ENCODE measurements around the gene BET1L.
"Not testable (repeated sequence)": the region's sequence is repeated elsewhere in the genome, so short reads cannot be mapped to it uniquely, and the experiment has no call there.

The BET1L gene

GRCh38 chr11:196786-197731, 10.1 kb downstream of the BET1L start:
- DNase-seq (ENCODE audit: low read depth) = no peak

GRCh38 chr11:193481-193880, 13.7 kb downstream of the BET1L start:
- DNase-seq (ENCODE audit: low read depth) = not testable (repeated sequence)

GRCh38 chr11:192674-193128, 14.5 kb downstream of the BET1L start, which contains the start of gene SCGB1C1:
TSS of gene SCGB1C1 (plus strand) at chr11:193078. CDS start at chr11:193100, 22 bp downstream.
- DNase-seq (ENCODE audit: low read depth) = not testable (repeated sequence)

GRCh38 chr11:191490-192478, 15.4 kb downstream of the BET1L start:
- not testable (repeated sequence) for DNase-seq (ENCODE audit: low read depth)

GRCh38 chr11:190546-190945, 16.7 kb downstream of the BET1L start:
- not testable (repeated sequence) for DNase-seq (ENCODE audit: low read depth)

GRCh38 chr11:189843-190311, 17.3 kb downstream of the BET1L start:
- not testable (repeated sequence) for DNase-seq (ENCODE audit: low read depth)

GRCh38 chr11:189200-189783, 17.9 kb downstream of the BET1L start:
- DNase-seq (ENCODE audit: low read depth) = not testable (repeated sequence)

GRCh38 chr11:180242-180641, 27.0 kb downstream of the BET1L start:
- DNase-seq (ENCODE audit: low read depth) = not testable (repeated sequence)
